K562 (cell line): ENCODE results near the gene VAT1L. TPM values are rescaled to one million over a fixed set of nuclear protein-coding genes. Genes with fewer than 3 reads are reported as not detected.

ENCODE experiments used
- ATAC-seq: fragments of 200-7000 bp; cut with Tn5 transposase; 3 replicates; pipeline ENCODE4 v1.9.1; 2020; ENCODE audit warnings: moderate library complexity
- BruUV-seq: library from RNA; stranded (reverse); fragments of 400-500 nt; replicated peaks from 2 replicates; lab custom pipeline; 2021; lab: Mats Ljungman, UMichigan
- CTCF ChIA-PET: fragments of 300-600 bp; formaldehyde crosslinking; extraction: SDS; loops from one replicate; lab custom pipeline; 2021; ENCODE audit warnings: low intra/inter-chr PET ratio; lab: Yijun Ruan, JAX
- POLR2A ChIA-PET: fragments of 300-600, 350-650 bp; sonication (Branson Sonifier 250); formaldehyde crosslinking; extraction: SDS; loops from one replicate; lab custom pipeline; 2021; ENCODE audit warnings: antibody characterized with exemption, inconsistent platforms; lab: Yijun Ruan, JAX
- DNase-seq, 4 experiments: peaks; one replicate each; pipeline versions ENCODE4 v3.0.0 to v3.0.0-alpha.2; 2011 to 2018; ENCODE audit warnings: low spot score in 3 of 4, mixed read lengths in 3 of 4; ENCODE audit errors: extremely low read depth in 1 of 4
- FAIRE-seq: peaks from 2 replicates; lab custom pipeline; 2011; peaks lifted over from hg19 to GRCh38; lab: Jason Lieb, UNC
- H2AFZ ChIP-seq: 2 replicates; pipeline ENCODE4 v1.6.0; 2011; ENCODE audit warnings: low read depth, low read length, control low read depth, inconsistent platforms
- H3K27ac ChIP-seq: fragments of 200-600 bp; 3 replicates; pipeline ENCODE4 v1.8.0; 2011; ENCODE audit warnings: low read depth, mild to moderate bottlenecking, control low read depth, inconsistent platforms, low read length, moderate library complexity, mixed read lengths; ENCODE audit errors: extremely low read depth
- H3K27me3 ChIP-seq, 2 experiments: fragments of 300-600 bp in 1 of 2; 2 replicates in 1 of 2; 3 replicates in 1 of 2; pipeline versions ENCODE4 v1.6.0 to v1.8.0; 2011; ENCODE audit warnings: inconsistent platforms in 2 of 2, low read length in 2 of 2, mild to moderate bottlenecking in 1 of 2, mixed read lengths in 1 of 2, moderate library complexity in 1 of 2; ENCODE audit not compliant: control insufficient read depth in 2 of 2, insufficient read depth in 2 of 2
- H3K36me3 ChIP-seq: fragments of 300-600 bp; 3 replicates; pipeline ENCODE4 v1.8.0; 2011; ENCODE audit warnings: mild to moderate bottlenecking, low read length, inconsistent platforms; ENCODE audit not compliant: control insufficient read depth, insufficient read depth
- H3K4me1 ChIP-seq, 2 experiments: fragments of 200-600 bp in 1 of 2; replicated peaks in 1 of 2; 2 replicates in 1 of 2; 3 replicates in 1 of 2; pipeline versions ENCODE4 v1.5.1 to v1.8.0; 2011; ENCODE audit warnings: inconsistent platforms in 2 of 2, low read length in 2 of 2, mild to moderate bottlenecking in 1 of 2, mixed read lengths in 1 of 2, moderate library complexity in 1 of 2; ENCODE audit not compliant: control insufficient read depth in 2 of 2, insufficient read depth in 2 of 2
- H3K4me2 ChIP-seq: 2 replicates; pipeline ENCODE4 v1.6.1; 2011; ENCODE audit warnings: low read length, control low read depth, inconsistent platforms, mixed read lengths; ENCODE audit not compliant: insufficient read depth
- H3K4me3 ChIP-seq: fragments of 200-600 bp; sonication (generic), shearing (Covaris generic); 2 replicates; pipeline ENCODE4 v1.5.1; 2016; ENCODE audit warnings: control low read depth, inconsistent platforms
- H3K79me2 ChIP-seq: fragments of 200-600 bp; 3 replicates; pipeline ENCODE4 v1.8.0; 2011; ENCODE audit warnings: low read length, inconsistent platforms; ENCODE audit not compliant: control insufficient read depth, insufficient read depth
- H3K9ac ChIP-seq, 2 experiments: 2 replicates each; pipeline versions ENCODE4 v1.6.0 to v1.6.1; 2011; ENCODE audit warnings: low read depth in 2 of 2, low read length in 2 of 2, control low read depth in 1 of 2, inconsistent platforms in 1 of 2, mild to moderate bottlenecking in 1 of 2, mixed read lengths in 1 of 2; ENCODE audit not compliant: insufficient read depth in 1 of 2
- H3K9me1 ChIP-seq: one replicate; pipeline ENCODE4 v1.6.0; 2011; ENCODE audit warnings: inconsistent platforms, mild to moderate bottlenecking, low read length, moderate library complexity; ENCODE audit not compliant: control insufficient read depth, insufficient read depth
- H3K9me3 ChIP-seq: replicated peaks from 2 replicates; pipeline ENCODE4 v1.5.1; 2011; ENCODE audit warnings: low read depth, low read length, inconsistent platforms; ENCODE audit not compliant: control insufficient read depth, insufficient read depth
- H4K20me1 ChIP-seq: replicated peaks from 2 replicates; pipeline ENCODE4 v1.6.1; 2011; ENCODE audit warnings: low read length, inconsistent platforms, mixed read lengths; ENCODE audit not compliant: control insufficient read depth, insufficient read depth
- HOXB6 ChIP-seq: fragments of 250-450 bp; sonication (Bioruptor Pico); IDR thresholded peaks from 2 replicates; pipeline ENCODE4 v1.5.1; 2022; ENCODE audit warnings: mild to moderate bottlenecking, borderline replicate concordance
- TFE3 ChIP-seq: fragments of 450-650 bp; formaldehyde crosslinking; IDR thresholded peaks from 2 replicates; pipeline ENCODE4 v1.4.0; 2020; ENCODE audit warnings: mild to moderate bottlenecking, mixed read lengths
- WGBS: fragments of 100-300 bp; shearing (Covaris generic); methylation state at CpG from one replicate; pipeline ENCODE4 v1.1.6; 2016; ENCODE audit warnings: low coverage, mixed read lengths; ENCODE audit not compliant: insufficient coverage; ENCODE audit errors: missing lambda C conversion rate; 5-methylcytosine and 5-hydroxymethylcytosine counted together
- in situ Hi-C: fragments of 300-500 bp; cut with MboI; formaldehyde crosslinking; loops from 4 replicates; pipeline ENCODE4 v1.15.0; 2018; ENCODE audit warnings: inconsistent platforms, mixed read lengths
- intact Hi-C: fragments of 100-400 bp; cut with micrococcal nuclease; formaldehyde crosslinking; loops from 2 replicates; pipeline ENCODE4 v1.14.2; 2022
- polyA plus RNA-seq, 8 experiments: library from polyadenylated mRNA; depleted of rRNA in 4 of 8; stranded (reverse) in 5 of 8; unstranded in 3 of 8; fragments of >200 nt; fragmentation: Nextera tagmentation in 2 of 8; fragmentation: Illumina TruSeq in 1 of 8; extraction: Ambion mirVana in 2 of 8; extraction: Trizol in 1 of 8; gene quantifications; 2 replicates each; pipeline versions ENCODE4 v1.2.1 to v1.2.3, GENCODE V29; 2011 to 2014; ENCODE audit warnings: inconsistent platforms in 1 of 8, missing spikeins in 1 of 8
- total RNA-seq, 7 experiments: library from RNA; depleted of rRNA in 6 of 7; stranded (reverse); fragments of >200 nt in 6 of 7; fragmentation: Illumina TruSeq in 2 of 7; extraction: Trizol in 2 of 7; gene quantifications; 2 replicates each; pipeline versions ENCODE4 v1.2.1 to v1.2.3, GENCODE V29; 2011 to 2021; ENCODE audit warnings: low replicate concordance in 1 of 7

VAT1L gene
- total and polyA plus RNA-seq, 9 of the 15 experiments (the other 6 are each of a cell fraction or from before 2014, with no cell fraction given), result 0.01 TPM; not detected in 8

- CTCF ChIA-PET, result no interaction called here
- BruUV-seq, result no TSS peak
- no peak for FAIRE-seq
These were observed 166.8 kb downstream of the VAT1L start for GRCh38 chr16:77955127-77955526.

More at GRCh38 chr16:77955127-77955526, 166.8 kb downstream of the VAT1L start:
- no peak for TF ChIP-seq HOXB6 (CRISPR knock-in tag)
- no peak for TF ChIP-seq TFE3
- H4K20me1 ChIP-seq, result no peaks in the 10 kb centered on the region
- WGBS, result 0% methylated on average over 8 of the region's 8 CpGs
- no peaks in the 10 kb centered on the region for H3K4me1 ChIP-seq
- intact Hi-C loops, result no loop called here
- H3K9ac ChIP-seq, result no peak overlapping the region
- H3K27me3 ChIP-seq, result peaks cover 0 to 12% of the 10 kb centered on the region in 2 experiments; a peak in 1 of 5 replicates
- no peaks in the 10 kb centered on the region for H3K36me3 ChIP-seq
- H3K4me3 ChIP-seq, result no peak overlapping the region
- ATAC-seq (no peak), DNase-seq (no peak)
- no peak overlapping the region for H3K4me2 ChIP-seq
- H2AFZ ChIP-seq, result no peak overlapping the region
- no peaks in the 10 kb centered on the region for H3K9me3 ChIP-seq
- H3K27ac ChIP-seq, result no peak overlapping the region
- no peaks in the 10 kb centered on the region for H3K9me1 ChIP-seq
- H3K79me2 ChIP-seq, result no peaks in the 10 kb centered on the region
- in situ Hi-C loops, result loop anchor here (25.0 kb wide), 1 partner anchor 718 kb away; no protein-coding TSS in a partner anchor
- POLR2A ChIA-PET, result no interaction called here
